ENCODE results near the gene MATN1.

- TF ChIP-seq EP300 (IDR thresholded peaks at IDR 0.05) (no peak), PBX3 (IDR thresholded peaks at IDR 0.05) (no peak), CTCF (IDR thresholded peaks at IDR 0.05) (no peak), ELK1 (IDR thresholded peaks at IDR 0.05; ENCODE audit: low read depth, low read length) (no peak), JUN (IDR thresholded peaks at IDR 0.05) (no peak), POLR2A (IDR thresholded peaks at IDR 0.05; ENCODE audit: low read length) (no peak), REST (IDR thresholded peaks at IDR 0.05) (no peak), RAD21 (conservative IDR thresholded peaks at IDR 0.05 in 1 of 2, IDR thresholded peaks at IDR 0.05 in 1 of 2) (no peak), ZSCAN20 (CRISPR knock-in tag; IDR thresholded peaks at IDR 0.05) (no peak), KDM1A (IDR thresholded peaks at IDR 0.05; ENCODE audit: low read depth) (no peak), SREBF2 (IDR thresholded peaks at IDR 0.05) (no peak)
Measured at GRCh38 chr1:30706528-30706927, 16.9 kb downstream of the MATN1 start.
